GM23338 (cell line): ENCODE measurements around the gene GFAP. TPM values are rescaled to one million over a fixed set of nuclear protein-coding genes. Genes with fewer than 3 reads are reported as not detected.

Source experiments
- ATAC-seq: fragments of 200-7000 bp; cut with Tn5 transposase; 3 replicates; pipeline ENCODE4 v1.9.1; 2020
- DNase-seq: peaks from one replicate; pipeline ENCODE4 v3.0.0-alpha.2; 2015; ENCODE audit warnings: low spot score
- H2AFZ ChIP-seq: fragments of 200-600 bp; sonication (generic); 2 replicates; pipeline ENCODE4 v1.8.0; 2016; ENCODE audit warnings: antibody characterized with exemption, mild to moderate bottlenecking, moderate library complexity
- H3F3A ChIP-seq: fragments of 200-600 bp; sonication (generic); replicated peaks from 2 replicates; pipeline ENCODE4 v1.8.0; 2017; ENCODE audit warnings: antibody characterized with exemption, mixed run types, low read depth
- H3K27ac ChIP-seq: fragments of 200-600 bp; sonication (generic); 2 replicates; pipeline ENCODE4 v1.6.1; 2016; ENCODE audit warnings: low read depth
- H3K27me3 ChIP-seq: fragments of 200-600 bp; sonication (generic); 2 replicates; pipeline ENCODE4 v1.8.0; 2016; ENCODE audit warnings: mild to moderate bottlenecking, mixed run types, moderate library complexity; ENCODE audit not compliant: insufficient read depth
- H3K36me3 ChIP-seq: fragments of 200-600 bp; sonication (generic); 2 replicates; pipeline ENCODE4 v1.8.0; 2016; ENCODE audit warnings: mild to moderate bottlenecking; ENCODE audit not compliant: insufficient read depth
- H3K4me1 ChIP-seq: fragments of 200-600 bp; sonication (generic); 2 replicates; pipeline ENCODE4 v1.8.0; 2016; ENCODE audit warnings: mild to moderate bottlenecking, moderate library complexity; ENCODE audit not compliant: insufficient read depth
- H3K4me2 ChIP-seq: fragments of 200-600 bp; sonication (generic); 2 replicates; pipeline ENCODE4 v1.7.1; 2017; ENCODE audit warnings: mixed run types
- H3K4me3 ChIP-seq: fragments of 200-600 bp; sonication (generic); 2 replicates; pipeline ENCODE4 v1.6.1; 2016; ENCODE audit warnings: mixed run types
- H3K79me2 ChIP-seq: fragments of 200-600 bp; sonication (generic); replicated peaks from 2 replicates; pipeline ENCODE4 v1.8.0; 2017; ENCODE audit warnings: mild to moderate bottlenecking; ENCODE audit not compliant: insufficient read depth
- H3K9me2 ChIP-seq: fragments of 200-600 bp; sonication (generic); 2 replicates; pipeline ENCODE4 v1.8.0; 2017; ENCODE audit not compliant: insufficient read depth
- H4K20me1 ChIP-seq: fragments of 200-600 bp; sonication (generic); replicated peaks from 2 replicates; pipeline ENCODE4 v1.8.0; 2017; ENCODE audit warnings: mild to moderate bottlenecking; ENCODE audit not compliant: insufficient read depth
- H3K27ac Mint-ChIP-seq: 2 replicates; pipeline ENCODE4 v1.8.0; 2020; ENCODE audit warnings: inconsistent platforms, mild to moderate bottlenecking, moderate library complexity, mixed read lengths
- H3K27me3 Mint-ChIP-seq: 3 replicates; pipeline ENCODE4 v1.8.0; 2022; ENCODE audit warnings: low read depth, mild to moderate bottlenecking, moderate library complexity, mixed read lengths, inconsistent platforms; ENCODE audit not compliant: insufficient read depth, poor library complexity
- H3K36me3 Mint-ChIP-seq: 3 replicates; pipeline ENCODE4 v1.8.0; 2021; ENCODE audit warnings: low read depth, mild to moderate bottlenecking, inconsistent platforms, moderate library complexity, mixed read lengths
- H3K4me1 Mint-ChIP-seq: 3 replicates; pipeline ENCODE4 v1.8.0; 2020; ENCODE audit warnings: mild to moderate bottlenecking, inconsistent platforms, mixed read lengths
- H3K4me3 Mint-ChIP-seq: 3 replicates; pipeline ENCODE4 v1.8.0; 2021; ENCODE audit warnings: moderate library complexity, mild to moderate bottlenecking, inconsistent platforms, mixed read lengths
- H3K9me3 Mint-ChIP-seq: 3 replicates; pipeline ENCODE4 v1.8.0; 2020; ENCODE audit warnings: moderate library complexity, mild to moderate bottlenecking, inconsistent platforms, mixed read lengths
- CREB1 ChIP-seq: fragments of 250-450 bp; sonication (Bioruptor Pico); IDR thresholded peaks from 2 replicates; pipeline ENCODE4 v1.5.0; 2020; ENCODE audit warnings: low read depth, mild to moderate bottlenecking, moderate library complexity
- EZH2 ChIP-seq: fragments of 200-600 bp; sonication (generic); IDR thresholded peaks from one replicate; pipeline ENCODE4 v1.8.0; 2017; ENCODE audit warnings: antibody characterized with exemption, mild to moderate bottlenecking, low read depth; ENCODE audit not compliant: unreplicated experiment
- EZH2phosphoT487 ChIP-seq: fragments of 200-600 bp; sonication (generic); IDR thresholded peaks from one replicate; pipeline ENCODE4 v1.8.1; 2018; ENCODE audit warnings: antibody characterized with exemption; ENCODE audit not compliant: unreplicated experiment
- JUNB ChIP-seq: IDR thresholded peaks from one replicate; pipeline ENCODE4 v1.6.1; 2016; ENCODE audit warnings: antibody characterized with exemption; ENCODE audit not compliant: unreplicated experiment
- NANOG ChIP-seq: IDR thresholded peaks from 2 replicates; pipeline ENCODE4 v1.6.1; 2016; ENCODE audit warnings: antibody characterized with exemption, borderline replicate concordance
- POLR2AphosphoS5 ChIP-seq: IDR thresholded peaks from 2 replicates; pipeline ENCODE4 v1.6.1; 2016; ENCODE audit warnings: antibody characterized with exemption, low read depth
- STAT1 ChIP-seq: IDR thresholded peaks from one replicate; pipeline ENCODE4 v1.6.1; 2016; ENCODE audit warnings: antibody characterized with exemption; ENCODE audit not compliant: unreplicated experiment
- ZNF114 ChIP-seq: fragments of 250-450 bp; sonication (Bioruptor Pico); IDR thresholded peaks from 2 replicates; pipeline ENCODE4 v1.5.0; 2020; ENCODE audit warnings: mild to moderate bottlenecking, moderate library complexity
- ZNF331 ChIP-seq: fragments of 250-450 bp; sonication (Bioruptor Pico); IDR thresholded peaks from 2 replicates; pipeline ENCODE4 v1.5.0; 2020; ENCODE audit warnings: low read depth, mild to moderate bottlenecking, moderate library complexity
- polyA plus RNA-seq: library from polyadenylated mRNA; unstranded; fragments of >200 nt; fragmentation: Nextera tagmentation; extraction: Ambion mirVana; gene quantifications from 2 replicates; pipeline ENCODE4 v1.2.1, GENCODE V29; 2016
- total RNA-seq: library from RNA; depleted of rRNA; stranded (reverse); fragments of >200 nt; shearing (Covaris generic); gene quantifications from 2 replicates; pipeline ENCODE4 v1.2.3, GENCODE V29; 2014
- TF ChIP-seq, protein P1 (sequence below), 2 experiments: fragments of 200-600 bp in 1 of 2; sonication (generic) in 1 of 2; conservative IDR thresholded peaks; 2 replicates each; pipeline versions ENCODE4 v1.5.1 to v1.6.1; 2016 to 2017; ENCODE audit warnings: antibody characterized with exemption in 2 of 2, low read depth in 2 of 2, mild to moderate bottlenecking in 2 of 2, moderate library complexity in 1 of 2
- TF ChIP-seq, protein P2 (sequence below): IDR thresholded peaks from one replicate; pipeline ENCODE4 v1.6.1; 2018; ENCODE audit warnings: antibody characterized with exemption; ENCODE audit not compliant: unreplicated experiment
- TF ChIP-seq, protein P3 (sequence below): fragments of 250-450 bp; sonication (Bioruptor Pico); IDR thresholded peaks from 2 replicates; pipeline ENCODE4 v1.5.0; 2020; ENCODE audit warnings: mild to moderate bottlenecking, moderate library complexity
- TF ChIP-seq, protein P4 (sequence below): IDR thresholded peaks from 2 replicates; pipeline ENCODE4 v1.6.1; 2016; ENCODE audit warnings: antibody characterized with exemption

GFAP gene
- total and polyA plus RNA-seq, 2 experiments from 2014 or later = 0.15 to 5.1 TPM

DNA sequence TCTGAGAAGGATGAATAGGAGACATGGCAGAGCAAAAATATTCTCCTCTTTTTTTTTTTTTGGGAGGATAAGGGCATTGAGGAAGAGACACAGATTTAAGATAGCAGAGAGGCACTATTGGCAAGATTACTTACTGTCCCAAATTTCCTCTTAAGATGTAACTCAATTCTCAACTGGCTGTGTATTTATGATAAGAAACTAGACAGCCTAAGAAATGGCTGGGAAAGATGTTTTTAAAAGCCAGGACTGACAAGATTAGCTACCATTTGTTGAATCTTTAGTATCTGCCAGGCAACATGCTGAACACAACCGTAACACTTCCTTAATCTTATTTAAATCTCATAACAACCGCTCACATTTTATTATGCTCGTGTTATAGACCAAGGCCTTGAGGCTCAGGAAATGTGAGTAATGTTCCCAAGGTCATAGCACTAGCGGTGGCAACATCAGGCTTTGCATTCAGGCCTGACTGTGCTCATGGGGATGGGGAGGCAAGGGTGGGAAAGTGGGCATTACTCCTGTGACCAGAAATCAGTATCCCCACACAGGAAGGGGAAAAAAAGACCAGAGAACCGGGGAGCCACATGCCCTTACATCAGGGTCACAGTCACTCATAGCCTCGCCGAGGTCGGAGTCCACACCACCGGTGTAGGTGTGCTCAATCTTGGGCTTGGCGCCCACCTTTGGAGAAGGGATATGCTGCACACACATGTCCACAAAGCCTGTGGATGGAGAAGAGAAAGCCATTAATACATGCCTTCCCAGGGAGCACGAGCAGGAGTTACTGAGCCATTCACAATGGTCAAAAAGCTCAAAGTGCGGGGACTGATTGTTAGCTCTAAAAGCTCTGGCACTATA is 52.0 kb downstream of the GFAP start:
- Mint-ChIP-seq H3K27ac (no peak overlapping the region; the same call in 1 of the 2 replicates), H3K4me3 (no peak overlapping the region), H3K4me1 (no peaks in the 10 kb centered on the region), H3K36me3 (peaks cover 70% of the 10 kb centered on the region), H3K27me3 (peaks cover 2% of the 10 kb centered on the region), H3K9me3 (no peaks in the 10 kb centered on the region)
- no peak overlapping the region for H3K27ac ChIP-seq
- no peak overlapping the region for H2AFZ ChIP-seq
- H3K4me1 ChIP-seq = no peaks in the 10 kb centered on the region
- H3K9me2 ChIP-seq = no peaks in the 10 kb centered on the region
- TF ChIP-seq ZNF114 (CRISPR knock-in tag) (no peak), ZNF331 (CRISPR knock-in tag) (no peak), EZH2phosphoT487 (no peak), JUNB (no peak), NANOG (no peak), CREB1 (CRISPR knock-in tag) (no peak), STAT1 (no peak), EZH2 (no peak), POLR2AphosphoS5 (no peak)
- TF ChIP-seq, protein P1, sequence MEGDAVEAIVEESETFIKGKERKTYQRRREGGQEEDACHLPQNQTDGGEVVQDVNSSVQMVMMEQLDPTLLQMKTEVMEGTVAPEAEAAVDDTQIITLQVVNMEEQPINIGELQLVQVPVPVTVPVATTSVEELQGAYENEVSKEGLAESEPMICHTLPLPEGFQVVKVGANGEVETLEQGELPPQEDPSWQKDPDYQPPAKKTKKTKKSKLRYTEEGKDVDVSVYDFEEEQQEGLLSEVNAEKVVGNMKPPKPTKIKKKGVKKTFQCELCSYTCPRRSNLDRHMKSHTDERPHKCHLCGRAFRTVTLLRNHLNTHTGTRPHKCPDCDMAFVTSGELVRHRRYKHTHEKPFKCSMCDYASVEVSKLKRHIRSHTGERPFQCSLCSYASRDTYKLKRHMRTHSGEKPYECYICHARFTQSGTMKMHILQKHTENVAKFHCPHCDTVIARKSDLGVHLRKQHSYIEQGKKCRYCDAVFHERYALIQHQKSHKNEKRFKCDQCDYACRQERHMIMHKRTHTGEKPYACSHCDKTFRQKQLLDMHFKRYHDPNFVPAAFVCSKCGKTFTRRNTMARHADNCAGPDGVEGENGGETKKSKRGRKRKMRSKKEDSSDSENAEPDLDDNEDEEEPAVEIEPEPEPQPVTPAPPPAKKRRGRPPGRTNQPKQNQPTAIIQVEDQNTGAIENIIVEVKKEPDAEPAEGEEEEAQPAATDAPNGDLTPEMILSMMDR (conservative IDR thresholded peaks at IDR 0.05; ENCODE audit: low read depth in 2 of 2) = no peak
- TF ChIP-seq, protein P2, sequence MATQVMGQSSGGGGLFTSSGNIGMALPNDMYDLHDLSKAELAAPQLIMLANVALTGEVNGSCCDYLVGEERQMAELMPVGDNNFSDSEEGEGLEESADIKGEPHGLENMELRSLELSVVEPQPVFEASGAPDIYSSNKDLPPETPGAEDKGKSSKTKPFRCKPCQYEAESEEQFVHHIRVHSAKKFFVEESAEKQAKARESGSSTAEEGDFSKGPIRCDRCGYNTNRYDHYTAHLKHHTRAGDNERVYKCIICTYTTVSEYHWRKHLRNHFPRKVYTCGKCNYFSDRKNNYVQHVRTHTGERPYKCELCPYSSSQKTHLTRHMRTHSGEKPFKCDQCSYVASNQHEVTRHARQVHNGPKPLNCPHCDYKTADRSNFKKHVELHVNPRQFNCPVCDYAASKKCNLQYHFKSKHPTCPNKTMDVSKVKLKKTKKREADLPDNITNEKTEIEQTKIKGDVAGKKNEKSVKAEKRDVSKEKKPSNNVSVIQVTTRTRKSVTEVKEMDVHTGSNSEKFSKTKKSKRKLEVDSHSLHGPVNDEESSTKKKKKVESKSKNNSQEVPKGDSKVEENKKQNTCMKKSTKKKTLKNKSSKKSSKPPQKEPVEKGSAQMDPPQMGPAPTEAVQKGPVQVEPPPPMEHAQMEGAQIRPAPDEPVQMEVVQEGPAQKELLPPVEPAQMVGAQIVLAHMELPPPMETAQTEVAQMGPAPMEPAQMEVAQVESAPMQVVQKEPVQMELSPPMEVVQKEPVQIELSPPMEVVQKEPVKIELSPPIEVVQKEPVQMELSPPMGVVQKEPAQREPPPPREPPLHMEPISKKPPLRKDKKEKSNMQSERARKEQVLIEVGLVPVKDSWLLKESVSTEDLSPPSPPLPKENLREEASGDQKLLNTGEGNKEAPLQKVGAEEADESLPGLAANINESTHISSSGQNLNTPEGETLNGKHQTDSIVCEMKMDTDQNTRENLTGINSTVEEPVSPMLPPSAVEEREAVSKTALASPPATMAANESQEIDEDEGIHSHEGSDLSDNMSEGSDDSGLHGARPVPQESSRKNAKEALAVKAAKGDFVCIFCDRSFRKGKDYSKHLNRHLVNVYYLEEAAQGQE = no peak
- TF ChIP-seq, protein P3, sequence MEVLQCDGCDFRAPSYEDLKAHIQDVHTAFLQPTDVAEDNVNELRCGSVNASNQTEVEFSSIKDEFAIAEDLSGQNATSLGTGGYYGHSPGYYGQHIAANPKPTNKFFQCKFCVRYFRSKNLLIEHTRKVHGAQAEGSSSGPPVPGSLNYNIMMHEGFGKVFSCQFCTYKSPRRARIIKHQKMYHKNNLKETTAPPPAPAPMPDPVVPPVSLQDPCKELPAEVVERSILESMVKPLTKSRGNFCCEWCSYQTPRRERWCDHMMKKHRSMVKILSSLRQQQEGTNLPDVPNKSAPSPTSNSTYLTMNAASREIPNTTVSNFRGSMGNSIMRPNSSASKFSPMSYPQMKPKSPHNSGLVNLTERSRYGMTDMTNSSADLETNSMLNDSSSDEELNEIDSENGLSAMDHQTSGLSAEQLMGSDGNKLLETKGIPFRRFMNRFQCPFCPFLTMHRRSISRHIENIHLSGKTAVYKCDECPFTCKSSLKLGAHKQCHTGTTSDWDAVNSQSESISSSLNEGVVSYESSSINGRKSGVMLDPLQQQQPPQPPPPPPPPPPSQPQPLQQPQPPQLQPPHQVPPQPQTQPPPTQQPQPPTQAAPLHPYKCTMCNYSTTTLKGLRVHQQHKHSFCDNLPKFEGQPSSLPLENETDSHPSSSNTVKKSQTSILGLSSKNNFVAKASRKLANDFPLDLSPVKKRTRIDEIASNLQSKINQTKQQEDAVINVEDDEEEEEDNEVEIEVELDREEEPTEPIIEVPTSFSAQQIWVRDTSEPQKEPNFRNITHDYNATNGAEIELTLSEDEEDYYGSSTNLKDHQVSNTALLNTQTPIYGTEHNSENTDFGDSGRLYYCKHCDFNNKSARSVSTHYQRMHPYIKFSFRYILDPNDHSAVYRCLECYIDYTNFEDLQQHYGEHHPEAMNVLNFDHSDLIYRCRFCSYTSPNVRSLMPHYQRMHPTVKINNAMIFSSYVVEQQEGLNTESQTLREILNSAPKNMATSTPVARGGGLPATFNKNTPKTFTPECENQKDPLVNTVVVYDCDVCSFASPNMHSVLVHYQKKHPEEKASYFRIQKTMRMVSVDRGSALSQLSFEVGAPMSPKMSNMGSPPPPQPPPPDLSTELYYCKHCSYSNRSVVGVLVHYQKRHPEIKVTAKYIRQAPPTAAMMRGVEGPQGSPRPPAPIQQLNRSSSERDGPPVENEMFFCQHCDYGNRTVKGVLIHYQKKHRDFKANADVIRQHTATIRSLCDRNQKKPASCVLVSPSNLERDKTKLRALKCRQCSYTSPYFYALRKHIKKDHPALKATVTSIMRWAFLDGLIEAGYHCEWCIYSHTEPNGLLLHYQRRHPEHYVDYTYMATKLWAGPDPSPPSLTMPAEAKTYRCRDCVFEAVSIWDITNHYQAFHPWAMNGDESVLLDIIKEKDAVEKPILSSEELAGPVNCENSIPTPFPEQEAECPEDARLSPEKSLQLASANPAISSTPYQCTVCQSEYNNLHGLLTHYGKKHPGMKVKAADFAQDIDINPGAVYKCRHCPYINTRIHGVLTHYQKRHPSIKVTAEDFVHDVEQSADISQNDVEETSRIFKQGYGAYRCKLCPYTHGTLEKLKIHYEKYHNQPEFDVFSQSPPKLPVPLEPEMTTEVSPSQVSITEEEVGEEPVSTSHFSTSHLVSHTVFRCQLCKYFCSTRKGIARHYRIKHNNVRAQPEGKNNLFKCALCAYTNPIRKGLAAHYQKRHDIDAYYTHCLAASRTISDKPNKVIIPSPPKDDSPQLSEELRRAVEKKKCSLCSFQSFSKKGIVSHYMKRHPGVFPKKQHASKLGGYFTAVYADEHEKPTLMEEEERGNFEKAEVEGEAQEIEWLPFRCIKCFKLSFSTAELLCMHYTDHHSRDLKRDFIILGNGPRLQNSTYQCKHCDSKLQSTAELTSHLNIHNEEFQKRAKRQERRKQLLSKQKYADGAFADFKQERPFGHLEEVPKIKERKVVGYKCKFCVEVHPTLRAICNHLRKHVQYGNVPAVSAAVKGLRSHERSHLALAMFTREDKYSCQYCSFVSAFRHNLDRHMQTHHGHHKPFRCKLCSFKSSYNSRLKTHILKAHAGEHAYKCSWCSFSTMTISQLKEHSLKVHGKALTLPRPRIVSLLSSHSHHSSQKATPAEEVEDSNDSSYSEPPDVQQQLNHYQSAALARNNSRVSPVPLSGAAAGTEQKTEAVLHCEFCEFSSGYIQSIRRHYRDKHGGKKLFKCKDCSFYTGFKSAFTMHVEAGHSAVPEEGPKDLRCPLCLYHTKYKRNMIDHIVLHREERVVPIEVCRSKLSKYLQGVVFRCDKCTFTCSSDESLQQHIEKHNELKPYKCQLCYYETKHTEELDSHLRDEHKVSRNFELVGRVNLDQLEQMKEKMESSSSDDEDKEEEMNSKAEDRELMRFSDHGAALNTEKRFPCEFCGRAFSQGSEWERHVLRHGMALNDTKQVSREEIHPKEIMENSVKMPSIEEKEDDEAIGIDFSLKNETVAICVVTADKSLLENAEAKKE (CRISPR knock-in tag) = no peak
- TF ChIP-seq, protein P4, sequence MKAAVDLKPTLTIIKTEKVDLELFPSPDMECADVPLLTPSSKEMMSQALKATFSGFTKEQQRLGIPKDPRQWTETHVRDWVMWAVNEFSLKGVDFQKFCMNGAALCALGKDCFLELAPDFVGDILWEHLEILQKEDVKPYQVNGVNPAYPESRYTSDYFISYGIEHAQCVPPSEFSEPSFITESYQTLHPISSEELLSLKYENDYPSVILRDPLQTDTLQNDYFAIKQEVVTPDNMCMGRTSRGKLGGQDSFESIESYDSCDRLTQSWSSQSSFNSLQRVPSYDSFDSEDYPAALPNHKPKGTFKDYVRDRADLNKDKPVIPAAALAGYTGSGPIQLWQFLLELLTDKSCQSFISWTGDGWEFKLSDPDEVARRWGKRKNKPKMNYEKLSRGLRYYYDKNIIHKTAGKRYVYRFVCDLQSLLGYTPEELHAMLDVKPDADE = no peak
- H4K20me1 ChIP-seq = peaks cover 13% of the 10 kb centered on the region
- H3K4me3 ChIP-seq = no peak overlapping the region
- H3K79me2 ChIP-seq = no peaks in the 10 kb centered on the region
- ATAC-seq (no peak), DNase-seq (no peak)
- no peaks in the 10 kb centered on the region for H3K27me3 ChIP-seq
- no peak overlapping the region for H3K4me2 ChIP-seq
- peaks cover 22% of the 10 kb centered on the region for H3F3A ChIP-seq
- peaks cover 34% of the 10 kb centered on the region for H3K36me3 ChIP-seq
